K562 (cell line): Measurements from ENCODE around the gene MYB. TPM values are rescaled to one million over a fixed set of nuclear protein-coding genes. Genes with fewer than 3 reads are reported as not detected.

Experiments used
- CREBBP ChIP-seq: IDR thresholded peaks from one replicate; pipeline ENCODE4 v1.6.1; 2012; ENCODE audit warnings: low read depth, mild to moderate bottlenecking, control low read depth, inconsistent platforms, low read length
- CREM ChIP-seq: IDR thresholded peaks from 2 replicates; pipeline ENCODE4 v1.6.1; 2014; ENCODE audit warnings: antibody characterized with exemption, low read depth
- ILF3 ChIP-seq: fragments of 450-650 bp; IDR thresholded peaks from 2 replicates; pipeline ENCODE4 v1.6.1; 2018; ENCODE audit warnings: antibody characterized with exemption, mild to moderate bottlenecking, moderate library complexity, borderline replicate concordance
- MTA1 ChIP-seq: fragments of 450-650 bp; IDR thresholded peaks from 2 replicates; pipeline ENCODE4 v1.6.1; 2017; ENCODE audit warnings: borderline replicate concordance
- MXD1 ChIP-seq: fragments of 250-450 bp; sonication (Bioruptor Pico); IDR thresholded peaks from 2 replicates; pipeline ENCODE4 v1.8.0; 2021; ENCODE audit warnings: borderline replicate concordance, mild to moderate bottlenecking, moderate library complexity; ENCODE audit not compliant: poor library complexity, severe bottlenecking
- MYNN ChIP-seq, 2 experiments: sonication (generic); formaldehyde crosslinking in 1 of 2; IDR thresholded peaks; 2 replicates each; pipeline versions ENCODE4 v1.5.0 to v1.6.1; 2016 to 2020; ENCODE audit warnings: antibody characterized with exemption in 1 of 2, missing genetic modification reagents in 1 of 2
- NFIC ChIP-seq: fragments of 450-650 bp; IDR thresholded peaks from 2 replicates; pipeline ENCODE4 v1.6.1; 2017; ENCODE audit warnings: mild to moderate bottlenecking, inconsistent platforms
- SETDB1 ChIP-seq: IDR thresholded peaks from one replicate; pipeline ENCODE4 v1.6.1; 2012; ENCODE audit warnings: low read length, control low read depth, inconsistent platforms
- ZHX1 ChIP-seq: fragments of 150-350 bp; conservative IDR thresholded peaks from 2 replicates; pipeline ENCODE4 v1.6.1; 2014; ENCODE audit warnings: low read length
- ZKSCAN8 ChIP-seq: fragments of 200-800 bp; sonication (Bioruptor generic); IDR thresholded peaks from 2 replicates; pipeline ENCODE4 v1.6.1; 2016; ENCODE audit warnings: missing genetic modification characterization, missing compliant biosample characterization
- ZNF316 ChIP-seq: fragments of 450-650 bp; IDR thresholded peaks from 2 replicates; pipeline ENCODE4 v1.6.1; 2016
- ZNF592 ChIP-seq: fragments of 450-650 bp; IDR thresholded peaks from 2 replicates; pipeline ENCODE4 v1.6.1; 2017; ENCODE audit warnings: antibody characterized with exemption, mild to moderate bottlenecking
- ZNF609 ChIP-seq: sonication (generic); formaldehyde crosslinking; IDR thresholded peaks from 2 replicates; pipeline ENCODE4 v1.8.1; 2023; ENCODE audit warnings: missing genetic modification reagents, mild to moderate bottlenecking, borderline replicate concordance
- ZNF830 ChIP-seq: fragments of 250-450 bp; sonication (Bioruptor Pico); IDR thresholded peaks from 2 replicates; pipeline ENCODE4 v1.5.0; 2021; ENCODE audit warnings: mild to moderate bottlenecking
- polyA plus RNA-seq, 8 experiments: library from polyadenylated mRNA; depleted of rRNA in 4 of 8; stranded (reverse) in 5 of 8; unstranded in 3 of 8; fragments of >200 nt; fragmentation: Nextera tagmentation in 2 of 8; fragmentation: Illumina TruSeq in 1 of 8; extraction: Ambion mirVana in 2 of 8; extraction: Trizol in 1 of 8; gene quantifications; 2 replicates each; pipeline versions ENCODE4 v1.2.1 to v1.2.3, GENCODE V29; 2011 to 2014; ENCODE audit warnings: inconsistent platforms in 1 of 8, missing spikeins in 1 of 8
- total RNA-seq, 7 experiments: library from RNA; depleted of rRNA in 6 of 7; stranded (reverse); fragments of >200 nt in 6 of 7; fragmentation: Illumina TruSeq in 2 of 7; extraction: Trizol in 2 of 7; gene quantifications; 2 replicates each; pipeline versions ENCODE4 v1.2.1 to v1.2.3, GENCODE V29; 2011 to 2021; ENCODE audit warnings: low replicate concordance in 1 of 7

Gene MYB
- total and polyA plus RNA-seq, 9 of the 15 experiments (the other 6 are each of a cell fraction or from before 2014, with no cell fraction given): 35.8 to 218 (median 140) TPM

GRCh38 chr6:135191508-135192255 lies 10.6 kb downstream of the MYB start (continued):
- TF ChIP-seq SETDB1 (no peak), MXD1 (CRISPR knock-in tag) (no peak), ZNF830 (CRISPR knock-in tag) (0 out of 2 replicates have a peak, but pooled peaks have one; percentile 7), MYNN (IDR thresholded peaks at IDR 0.05) (peak; percentile 54), MYNN (CRISPR knock-in tag; IDR thresholded peaks at IDR 0.05) (no peak), ZKSCAN8 (CRISPR knock-in tag) (peak; percentile 42; the same call in 1 of the 2 replicates), CREM (peak; percentile 62), ZNF609 (CRISPR knock-in tag) (no peak), MTA1 (peak; percentile 69), CREBBP (no peak), ZNF592 (peak; percentile 75), ZHX1 (no peak), ZNF316 (no peak), ILF3 (0 out of 2 replicates have a peak, but pooled peaks have one; percentile 7), NFIC (peak; percentile 57)
